SK-N-SH (cell line): ENCODE measurements around the gene TTC7B. TPM values are rescaled to one million over a fixed set of nuclear protein-coding genes. Genes with fewer than 3 reads are reported as not detected.

ENCODE experiments used
- CTCF ChIA-PET: fragments of 300-600, 350-600 bp; formaldehyde crosslinking; extraction: SDS; loops from one replicate; lab custom pipeline; 2021; lab: Yijun Ruan, JAX
- POLR2A ChIA-PET: fragments of 350-600 bp; sonication (Branson Sonifier 250); formaldehyde crosslinking; extraction: SDS; loops from one replicate; lab custom pipeline; 2020; ENCODE audit warnings: antibody characterized with exemption, inconsistent platforms; lab: Yijun Ruan, JAX
- DNase-seq: peaks from one replicate; pipeline ENCODE4 v3.0.0; 2012
- H2AFZ ChIP-seq: fragments of 200-600 bp; sonication (generic); 2 replicates; pipeline ENCODE4 v1.8.1; 2016; ENCODE audit warnings: antibody characterized with exemption, mild to moderate bottlenecking, low read depth
- H3F3A ChIP-seq: fragments of 200-600 bp; sonication (generic); replicated peaks from 2 replicates; pipeline ENCODE3; 2016; ENCODE audit warnings: antibody characterized with exemption, mild to moderate bottlenecking; ENCODE audit not compliant: insufficient read depth
- H3K27ac ChIP-seq, 2 experiments: fragments of 200-500 bp in 1 of 2; fragments of 200-600 bp in 1 of 2; sonication (Bioruptor generic) in 1 of 2; sonication (generic), shearing (Covaris generic) in 1 of 2; 2 replicates each; pipeline versions ENCODE4 v1.5.1 to v1.6.1; 2014 to 2016; ENCODE audit warnings: low read depth in 2 of 2, inconsistent platforms in 1 of 2, low read length in 1 of 2, mild to moderate bottlenecking in 1 of 2, mixed read lengths in 1 of 2
- H3K27me3 ChIP-seq: fragments of 200-600 bp; sonication (generic), shearing (Covaris generic); 2 replicates; pipeline ENCODE4 v1.6.1; 2016; ENCODE audit warnings: mixed run types; ENCODE audit not compliant: insufficient read depth
- H3K36me3 ChIP-seq, 2 experiments: fragments of 200-500 bp in 1 of 2; fragments of 200-600 bp in 1 of 2; sonication (Bioruptor generic) in 1 of 2; sonication (generic) in 1 of 2; replicated peaks in 1 of 2; 2 replicates each; pipeline versions ENCODE3 to v1.5.1; 2014 to 2016; ENCODE audit warnings: low read length in 1 of 2, mild to moderate bottlenecking in 1 of 2; ENCODE audit not compliant: insufficient read depth in 2 of 2, control insufficient read depth in 1 of 2
- H3K4me1 ChIP-seq, 2 experiments: fragments of 200-500 bp in 1 of 2; fragments of 200-600 bp in 1 of 2; sonication (Bioruptor generic) in 1 of 2; sonication (generic), shearing (Covaris generic) in 1 of 2; 2 replicates each; pipeline versions ENCODE4 v1.5.1 to v1.6.1; 2014 to 2016; ENCODE audit warnings: low read depth in 1 of 2, low read length in 1 of 2, mixed run types in 1 of 2; ENCODE audit not compliant: insufficient read depth in 2 of 2, control insufficient read depth in 1 of 2
- H3K4me2 ChIP-seq: fragments of 200-600 bp; sonication (generic), shearing (Covaris generic); 2 replicates; pipeline ENCODE4 v1.6.1; 2017; ENCODE audit warnings: mixed run types
- H3K4me3 ChIP-seq, 2 experiments: fragments of 200-500 bp in 1 of 2; fragments of 200-600 bp in 1 of 2; sonication (Bioruptor generic) in 1 of 2; sonication (generic), shearing (Covaris generic) in 1 of 2; 2 replicates each; pipeline versions ENCODE4 v1.5.1 to v1.8.1; 2014 to 2016; ENCODE audit warnings: low read depth in 2 of 2, inconsistent platforms in 1 of 2, low read length in 1 of 2, mild to moderate bottlenecking in 1 of 2, mixed read lengths in 1 of 2, moderate library complexity in 1 of 2
- H3K79me2 ChIP-seq: fragments of 200-600 bp; sonication (generic); 2 replicates; pipeline ENCODE4 v1.8.1; 2017; ENCODE audit warnings: mild to moderate bottlenecking; ENCODE audit not compliant: insufficient read depth
- H3K9ac ChIP-seq: fragments of 200-600 bp; sonication (generic); 2 replicates; pipeline ENCODE4 v1.6.1; 2017; ENCODE audit warnings: mixed run types
- H3K9me2 ChIP-seq: fragments of 200-600 bp; sonication (generic); 2 replicates; pipeline ENCODE4 v1.6.1; 2017; ENCODE audit warnings: mixed run types
- H3K9me3 ChIP-seq: fragments of 200-600 bp; sonication (generic); 2 replicates; pipeline ENCODE4 v1.6.1; 2017; ENCODE audit warnings: mixed run types, mild to moderate bottlenecking, moderate library complexity
- H4K20me1 ChIP-seq: fragments of 200-600 bp; sonication (generic); 2 replicates; pipeline ENCODE4 v1.6.1; 2017; ENCODE audit warnings: mild to moderate bottlenecking, mixed run types; ENCODE audit not compliant: insufficient read depth
- CHD2 ChIP-seq: fragments of 150-350 bp; IDR thresholded peaks from 2 replicates; pipeline ENCODE4 v1.6.1; 2018; ENCODE audit warnings: low read length; ENCODE audit not compliant: partially characterized antibody
- EZH2phosphoT487 ChIP-seq: fragments of 200-600 bp; sonication (generic); IDR thresholded peaks from 2 replicates; pipeline ENCODE4 v1.6.1; 2017; ENCODE audit warnings: low read depth, mixed run types, mild to moderate bottlenecking, antibody characterized with exemption, moderate library complexity, borderline replicate concordance
- FOXM1 ChIP-seq: IDR thresholded peaks from 2 replicates; pipeline ENCODE4 v1.4.0; 2012; ENCODE audit warnings: low read depth, mild to moderate bottlenecking
- GABPA ChIP-seq: IDR thresholded peaks from 2 replicates; pipeline ENCODE4 v1.4.0; 2012; ENCODE audit warnings: low read depth, mild to moderate bottlenecking
- GATA2 ChIP-seq: sonication (generic); formaldehyde crosslinking; IDR thresholded peaks from 2 replicates; pipeline ENCODE4 v1.5.0; 2020; ENCODE audit warnings: mild to moderate bottlenecking, missing genetic modification reagents
- JUND ChIP-seq: IDR thresholded peaks from 2 replicates; pipeline ENCODE4 v1.4.0; 2012
- MEF2A ChIP-seq: IDR thresholded peaks from 2 replicates; pipeline ENCODE4 v1.4.0; 2012; ENCODE audit warnings: low read depth, borderline replicate concordance
- MXI1 ChIP-seq: IDR thresholded peaks from 2 replicates; pipeline ENCODE4 v1.6.1; 2012; ENCODE audit warnings: mild to moderate bottlenecking, low read depth, low read length, improper control_type of control experiment
- NRF1 ChIP-seq: IDR thresholded peaks from 2 replicates; pipeline ENCODE4 v1.6.1; 2012; ENCODE audit warnings: low read depth, mild to moderate bottlenecking, low read length
- RAD21 ChIP-seq: IDR thresholded peaks from 2 replicates; pipeline ENCODE4 v1.6.1; 2012; ENCODE audit warnings: mild to moderate bottlenecking, low read length
- RFX5 ChIP-seq: IDR thresholded peaks from 2 replicates; pipeline ENCODE4 v1.6.1; 2012; ENCODE audit warnings: mild to moderate bottlenecking, improper control_type of control experiment, low read length
- TAF1 ChIP-seq: IDR thresholded peaks from 2 replicates; pipeline ENCODE4 v1.6.1; 2012; ENCODE audit warnings: low read depth, mild to moderate bottlenecking, low read length, moderate library complexity, borderline replicate concordance
- YY1 ChIP-seq: IDR thresholded peaks from 2 replicates; pipeline ENCODE4 v1.4.0; 2012; ENCODE audit warnings: low read depth, mild to moderate bottlenecking
- WGBS: methylation state at CpG from one replicate; pipeline ENCODE4 v1.1.6; 2017; ENCODE audit warnings: low lambda C conversion rate; 5-methylcytosine and 5-hydroxymethylcytosine counted together
- polyA plus RNA-seq, 3 experiments: library from polyadenylated mRNA; depleted of rRNA; stranded (reverse); fragments of >200 nt; gene quantifications; 2 replicates each; pipeline ENCODE4 v1.2.3, GENCODE V29; 2012
- TF ChIP-seq, protein P1 (sequence below): IDR thresholded peaks from 2 replicates; pipeline ENCODE4 v1.4.0; 2012; ENCODE audit warnings: low read depth
- TF ChIP-seq, protein P2 (sequence below): fragments of 150-350 bp; IDR thresholded peaks from 2 replicates; pipeline ENCODE4 v1.6.1; 2016; ENCODE audit warnings: mild to moderate bottlenecking, low read depth, low read length
- TF ChIP-seq, protein P3 (sequence below): fragments of 150-350 bp; IDR thresholded peaks from 2 replicates; pipeline ENCODE4 v1.6.1; 2017; ENCODE audit warnings: antibody characterized with exemption, low read length, low read depth, borderline replicate concordance
- TF ChIP-seq, protein P4 (sequence below): IDR thresholded peaks from 2 replicates; pipeline ENCODE4 v1.6.1; 2012; ENCODE audit warnings: mild to moderate bottlenecking, low read depth, low read length, moderate library complexity
- TF ChIP-seq, protein P5 (sequence below): fragments of 200-600 bp; sonication (generic); IDR thresholded peaks from 2 replicates; pipeline ENCODE4 v1.6.1; 2017; ENCODE audit warnings: antibody characterized with exemption, mild to moderate bottlenecking, moderate library complexity
- TF ChIP-seq, protein P6 (sequence below): IDR thresholded peaks from 2 replicates; pipeline ENCODE4 v1.4.0; 2012; ENCODE audit warnings: low read depth, borderline replicate concordance

TTC7B gene
- polyA plus RNA-seq, 1 of the 3 experiments (the other 2 are of a cell fraction), result 43.1 TPM

DNA sequence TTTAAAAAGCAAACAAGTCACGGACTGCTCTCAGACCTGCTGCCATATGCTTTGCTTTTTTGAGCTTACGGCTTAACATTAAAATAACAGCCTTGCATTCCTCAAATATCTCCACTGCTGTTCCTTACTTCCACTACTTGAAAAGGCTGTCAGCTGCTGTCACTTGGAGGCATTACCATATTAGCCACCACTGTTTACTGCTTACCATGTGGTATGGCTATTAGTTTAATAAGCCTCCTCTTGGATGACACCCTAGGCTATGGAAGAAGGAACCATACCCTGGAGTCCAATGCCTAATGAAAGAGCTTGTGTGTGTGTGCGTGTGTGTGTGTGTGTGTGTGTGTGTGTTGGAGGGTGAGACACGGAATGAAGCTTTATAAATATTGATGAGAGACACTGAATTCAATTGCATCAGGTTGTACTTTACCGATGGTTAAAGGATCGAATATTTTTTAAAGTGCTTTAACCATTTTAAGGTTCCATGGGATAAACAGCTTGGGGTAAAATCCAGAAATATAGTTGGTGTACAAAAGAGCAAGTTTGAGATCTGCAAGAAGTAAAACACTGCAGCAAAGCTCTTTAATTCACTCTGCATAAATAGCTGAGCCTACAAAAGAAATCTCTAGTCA, 174.5 kb downstream of the TTC7B start:
- WGBS, result 89% methylated on average over 6 of the region's 6 CpGs
- ChIA-PET CTCF (interaction anchor here (0.7 kb wide), 1 partner anchor 16 kb away, joined by 4 read pairs; no protein-coding TSS in a partner anchor), POLR2A (no interaction called here)
- H3K4me3 ChIP-seq, result no peak overlapping the region
- no peak overlapping the region for H3K9ac ChIP-seq
- no peaks in the 10 kb centered on the region for H3K79me2 ChIP-seq
- TF ChIP-seq NRF1 (no peak), JUND (no peak), MEF2A (no peak), GABPA (no peak), YY1 (no peak), RFX5 (no peak)
- TF ChIP-seq, protein P1, sequence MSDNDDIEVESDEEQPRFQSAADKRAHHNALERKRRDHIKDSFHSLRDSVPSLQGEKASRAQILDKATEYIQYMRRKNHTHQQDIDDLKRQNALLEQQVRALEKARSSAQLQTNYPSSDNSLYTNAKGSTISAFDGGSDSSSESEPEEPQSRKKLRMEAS, result no peak
- H3F3A ChIP-seq, result no peaks in the 10 kb centered on the region
- H3K9me2 ChIP-seq, result no peaks in the 10 kb centered on the region
- no peak overlapping the region for H3K4me2 ChIP-seq
- no peaks in the 10 kb centered on the region for H3K9me3 ChIP-seq
- DNase-seq, result no peak
- peaks cover 0 to 5% of the 10 kb centered on the region in 2 experiments; a peak in 1 of 4 replicates for H3K4me1 ChIP-seq
- no peak overlapping the region for H2AFZ ChIP-seq
- H3K27ac ChIP-seq, result no peak overlapping the region; a peak in 1 of 4 replicates
- H3K27me3 ChIP-seq, result no peaks in the 10 kb centered on the region
- peaks cover 0 to 3% of the 10 kb centered on the region in 2 experiments for H3K36me3 ChIP-seq
- no peaks in the 10 kb centered on the region for H4K20me1 ChIP-seq

DNA sequence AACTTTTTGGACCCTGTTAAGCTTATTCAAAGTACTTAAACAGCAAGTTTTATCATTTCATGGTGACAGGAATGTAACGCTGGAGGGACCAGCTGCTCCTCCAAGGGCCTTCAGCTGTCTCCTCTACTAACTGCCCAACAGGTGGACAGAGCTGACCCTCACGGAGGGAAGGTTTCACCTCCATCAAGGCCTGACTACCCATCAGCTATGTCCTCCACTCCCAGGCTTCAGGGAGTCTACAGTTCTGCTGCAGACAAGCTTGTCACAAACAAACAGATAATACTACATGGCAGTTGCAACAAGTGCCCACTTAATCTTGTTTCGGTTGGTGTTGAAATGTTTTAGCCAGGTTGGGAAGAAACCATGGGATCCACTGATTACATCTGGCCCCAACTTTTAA, 175.1 kb downstream of the TTC7B start:
- CTCF ChIA-PET, result no interaction called here
- no peak overlapping the region; a peak in 1 of 4 replicates for H3K27ac ChIP-seq
- 93% methylated on average over 3 of the region's 3 CpGs for WGBS
- no peak for TF ChIP-seq GATA2 (CRISPR knock-in tag)
- TF ChIP-seq TAF1, result no peak
- no peak for TF ChIP-seq FOXM1
- TF ChIP-seq, protein P2, sequence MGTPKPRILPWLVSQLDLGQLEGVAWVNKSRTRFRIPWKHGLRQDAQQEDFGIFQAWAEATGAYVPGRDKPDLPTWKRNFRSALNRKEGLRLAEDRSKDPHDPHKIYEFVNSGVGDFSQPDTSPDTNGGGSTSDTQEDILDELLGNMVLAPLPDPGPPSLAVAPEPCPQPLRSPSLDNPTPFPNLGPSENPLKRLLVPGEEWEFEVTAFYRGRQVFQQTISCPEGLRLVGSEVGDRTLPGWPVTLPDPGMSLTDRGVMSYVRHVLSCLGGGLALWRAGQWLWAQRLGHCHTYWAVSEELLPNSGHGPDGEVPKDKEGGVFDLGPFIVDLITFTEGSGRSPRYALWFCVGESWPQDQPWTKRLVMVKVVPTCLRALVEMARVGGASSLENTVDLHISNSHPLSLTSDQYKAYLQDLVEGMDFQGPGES, result no peak
- no peak for TF ChIP-seq MXI1
- TF ChIP-seq, protein P3, sequence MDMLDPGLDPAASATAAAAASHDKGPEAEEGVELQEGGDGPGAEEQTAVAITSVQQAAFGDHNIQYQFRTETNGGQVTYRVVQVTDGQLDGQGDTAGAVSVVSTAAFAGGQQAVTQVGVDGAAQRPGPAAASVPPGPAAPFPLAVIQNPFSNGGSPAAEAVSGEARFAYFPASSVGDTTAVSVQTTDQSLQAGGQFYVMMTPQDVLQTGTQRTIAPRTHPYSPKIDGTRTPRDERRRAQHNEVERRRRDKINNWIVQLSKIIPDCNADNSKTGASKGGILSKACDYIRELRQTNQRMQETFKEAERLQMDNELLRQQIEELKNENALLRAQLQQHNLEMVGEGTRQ, result no peak
- TF ChIP-seq CHD2, result no peak
- TF ChIP-seq GABPA, result no peak
- TF ChIP-seq EZH2phosphoT487, result no peak
- TF ChIP-seq, protein P4, sequence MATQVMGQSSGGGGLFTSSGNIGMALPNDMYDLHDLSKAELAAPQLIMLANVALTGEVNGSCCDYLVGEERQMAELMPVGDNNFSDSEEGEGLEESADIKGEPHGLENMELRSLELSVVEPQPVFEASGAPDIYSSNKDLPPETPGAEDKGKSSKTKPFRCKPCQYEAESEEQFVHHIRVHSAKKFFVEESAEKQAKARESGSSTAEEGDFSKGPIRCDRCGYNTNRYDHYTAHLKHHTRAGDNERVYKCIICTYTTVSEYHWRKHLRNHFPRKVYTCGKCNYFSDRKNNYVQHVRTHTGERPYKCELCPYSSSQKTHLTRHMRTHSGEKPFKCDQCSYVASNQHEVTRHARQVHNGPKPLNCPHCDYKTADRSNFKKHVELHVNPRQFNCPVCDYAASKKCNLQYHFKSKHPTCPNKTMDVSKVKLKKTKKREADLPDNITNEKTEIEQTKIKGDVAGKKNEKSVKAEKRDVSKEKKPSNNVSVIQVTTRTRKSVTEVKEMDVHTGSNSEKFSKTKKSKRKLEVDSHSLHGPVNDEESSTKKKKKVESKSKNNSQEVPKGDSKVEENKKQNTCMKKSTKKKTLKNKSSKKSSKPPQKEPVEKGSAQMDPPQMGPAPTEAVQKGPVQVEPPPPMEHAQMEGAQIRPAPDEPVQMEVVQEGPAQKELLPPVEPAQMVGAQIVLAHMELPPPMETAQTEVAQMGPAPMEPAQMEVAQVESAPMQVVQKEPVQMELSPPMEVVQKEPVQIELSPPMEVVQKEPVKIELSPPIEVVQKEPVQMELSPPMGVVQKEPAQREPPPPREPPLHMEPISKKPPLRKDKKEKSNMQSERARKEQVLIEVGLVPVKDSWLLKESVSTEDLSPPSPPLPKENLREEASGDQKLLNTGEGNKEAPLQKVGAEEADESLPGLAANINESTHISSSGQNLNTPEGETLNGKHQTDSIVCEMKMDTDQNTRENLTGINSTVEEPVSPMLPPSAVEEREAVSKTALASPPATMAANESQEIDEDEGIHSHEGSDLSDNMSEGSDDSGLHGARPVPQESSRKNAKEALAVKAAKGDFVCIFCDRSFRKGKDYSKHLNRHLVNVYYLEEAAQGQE, result no peak
- TF ChIP-seq JUND, result no peak
- TF ChIP-seq, protein P5, sequence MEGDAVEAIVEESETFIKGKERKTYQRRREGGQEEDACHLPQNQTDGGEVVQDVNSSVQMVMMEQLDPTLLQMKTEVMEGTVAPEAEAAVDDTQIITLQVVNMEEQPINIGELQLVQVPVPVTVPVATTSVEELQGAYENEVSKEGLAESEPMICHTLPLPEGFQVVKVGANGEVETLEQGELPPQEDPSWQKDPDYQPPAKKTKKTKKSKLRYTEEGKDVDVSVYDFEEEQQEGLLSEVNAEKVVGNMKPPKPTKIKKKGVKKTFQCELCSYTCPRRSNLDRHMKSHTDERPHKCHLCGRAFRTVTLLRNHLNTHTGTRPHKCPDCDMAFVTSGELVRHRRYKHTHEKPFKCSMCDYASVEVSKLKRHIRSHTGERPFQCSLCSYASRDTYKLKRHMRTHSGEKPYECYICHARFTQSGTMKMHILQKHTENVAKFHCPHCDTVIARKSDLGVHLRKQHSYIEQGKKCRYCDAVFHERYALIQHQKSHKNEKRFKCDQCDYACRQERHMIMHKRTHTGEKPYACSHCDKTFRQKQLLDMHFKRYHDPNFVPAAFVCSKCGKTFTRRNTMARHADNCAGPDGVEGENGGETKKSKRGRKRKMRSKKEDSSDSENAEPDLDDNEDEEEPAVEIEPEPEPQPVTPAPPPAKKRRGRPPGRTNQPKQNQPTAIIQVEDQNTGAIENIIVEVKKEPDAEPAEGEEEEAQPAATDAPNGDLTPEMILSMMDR, result no peak
- no peak for TF ChIP-seq RAD21
- TF ChIP-seq, protein P6, sequence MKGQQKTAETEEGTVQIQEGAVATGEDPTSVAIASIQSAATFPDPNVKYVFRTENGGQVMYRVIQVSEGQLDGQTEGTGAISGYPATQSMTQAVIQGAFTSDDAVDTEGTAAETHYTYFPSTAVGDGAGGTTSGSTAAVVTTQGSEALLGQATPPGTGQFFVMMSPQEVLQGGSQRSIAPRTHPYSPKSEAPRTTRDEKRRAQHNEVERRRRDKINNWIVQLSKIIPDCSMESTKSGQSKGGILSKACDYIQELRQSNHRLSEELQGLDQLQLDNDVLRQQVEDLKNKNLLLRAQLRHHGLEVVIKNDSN, result no peak
- TF ChIP-seq YY1, result no peak

More for the DNA sequence above, 175.1 kb downstream of the TTC7B start:
- no peaks in the 10 kb centered on the region for H3K9me3 ChIP-seq
- peaks cover 0 to 3% of the 10 kb centered on the region in 2 experiments for H3K36me3 ChIP-seq
- peaks cover 0 to 5% of the 10 kb centered on the region in 2 experiments; a peak in 1 of 4 replicates for H3K4me1 ChIP-seq
- no peak for DNase-seq
- no peak overlapping the region for H3K4me3 ChIP-seq
- no peaks in the 10 kb centered on the region for H3F3A ChIP-seq
- no peaks in the 10 kb centered on the region for H3K79me2 ChIP-seq
- no peaks in the 10 kb centered on the region for H4K20me1 ChIP-seq
- no peaks in the 10 kb centered on the region for H3K9me2 ChIP-seq
- no peaks in the 10 kb centered on the region for H3K27me3 ChIP-seq
- H3K9ac ChIP-seq, result no peak overlapping the region
- no peak overlapping the region for H2AFZ ChIP-seq
- no peak overlapping the region for H3K4me2 ChIP-seq
- POLR2A ChIA-PET, result no interaction called here
